ENCODE measurements around the gene TMC8. TPM values are rescaled to one million over a fixed set of nuclear protein-coding genes. Genes with fewer than 3 reads are reported as not detected.

The TMC8 gene
- polyA plus RNA-seq, 3 donors, result 13.3 to 151 (median 15.1) TPM

- Mint-ChIP-seq H3K4me3 (no peak overlapping the region), H3K27ac (no peak overlapping the region), H3K9me3 (peaks cover 0 to 6% (median 3%) of the 10 kb centered on the region in 7 donors), H3K27me3 (ENCODE audit: low read depth in 3 of 3) (no peaks in the 10 kb centered on the region), H3K36me3 (peaks cover 60 to 79% of the 10 kb centered on the region in 2 donors), H3K4me1 (no peaks in the 10 kb centered on the region)
- H3K9me3 ChIP-seq (replicated peaks in 1 of 2; ENCODE audit: control insufficient read depth in 1 of 2, insufficient read depth in 1 of 2, low read length in 2 of 2), result peaks cover 0 to 4% of the 10 kb centered on the region in 2 donors
- no peak overlapping the region for H3K9ac ChIP-seq (ENCODE audit: insufficient read depth, low read length, poor library complexity, severe bottlenecking)
- H3K4me2 ChIP-seq (replicated peaks; ENCODE audit: extremely low read depth, low read length, poor library complexity, severe bottlenecking), result no peak overlapping the region
- peaks cover 32 to 73% of the 10 kb centered on the region in 2 donors for H3K36me3 ChIP-seq (replicated peaks in 1 of 2; ENCODE audit: control insufficient read depth in 1 of 2, insufficient read depth in 2 of 2, low read length in 2 of 2)
- TF ChIP-seq CTCF (IDR thresholded peaks at IDR 0.05), result no peak
- WGBS (ENCODE audit: insufficient coverage), result 92% methylated on average over 8 of the region's 13 CpGs
- no peak overlapping the region for H2AFZ ChIP-seq (ENCODE audit: insufficient read depth, low read depth, low read length, poor library complexity, severe bottlenecking)
- no peaks in the 10 kb centered on the region for H3K79me2 ChIP-seq (ENCODE audit: insufficient read depth, low read length)
- H3K4me1 ChIP-seq (ENCODE audit: control insufficient read depth in 1 of 2, insufficient read depth in 2 of 2, low read length in 2 of 2), result no peaks in the 10 kb centered on the region
- intact Hi-C loops (cut with micrococcal nuclease), result no loop called here
- no peak overlapping the region for H3K4me3 ChIP-seq (replicated peaks in 1 of 3; ENCODE audit: low read depth in 2 of 3, low read length in 3 of 3)
- no peak overlapping the region for H3K27ac ChIP-seq (ENCODE audit: low read depth in 1 of 2, low read length in 2 of 2)
- H3K27me3 ChIP-seq (ENCODE audit: control insufficient read depth in 2 of 2, insufficient read depth in 2 of 2, low read length in 2 of 2), result no peaks in the 10 kb centered on the region
- DNase-seq, result no peak
- peaks cover 26% of the 10 kb centered on the region for H4K20me1 ChIP-seq (ENCODE audit: insufficient read depth, low read length)
These were observed 25.0 kb upstream of the TMC8 start for GRCh38 chr17:78105551-78105950.

- no peaks in the 10 kb centered on the region for H3K79me2 ChIP-seq (ENCODE audit: insufficient read depth, low read length)
- H3K27me3 Mint-ChIP-seq (ENCODE audit: low read depth in 3 of 3), result no peaks in the 10 kb centered on the region
- peaks cover 33% of the 10 kb centered on the region for H4K20me1 ChIP-seq (ENCODE audit: insufficient read depth, low read length)
- no peaks in the 10 kb centered on the region for H3K27me3 ChIP-seq (ENCODE audit: control insufficient read depth in 2 of 2, insufficient read depth in 2 of 2, low read length in 2 of 2)
- peaks cover 0 to 3% of the 10 kb centered on the region in 2 donors for H3K9me3 ChIP-seq (replicated peaks in 1 of 2; ENCODE audit: control insufficient read depth in 1 of 2, insufficient read depth in 1 of 2, low read length in 2 of 2)
- H3K27ac Mint-ChIP-seq, result no peak overlapping the region
- no peaks in the 10 kb centered on the region for H3K4me1 ChIP-seq (ENCODE audit: control insufficient read depth in 1 of 2, insufficient read depth in 2 of 2, low read length in 2 of 2)
- no peak overlapping the region for H3K4me3 ChIP-seq (replicated peaks in 1 of 3; ENCODE audit: low read depth in 2 of 3, low read length in 3 of 3)
- H3K4me1 Mint-ChIP-seq, result no peaks in the 10 kb centered on the region
- H3K4me2 ChIP-seq (replicated peaks; ENCODE audit: extremely low read depth, low read length, poor library complexity, severe bottlenecking), result no peak overlapping the region
- peaks cover 0 to 3% (median 2%) of the 10 kb centered on the region in 7 donors for H3K9me3 Mint-ChIP-seq
- no peak overlapping the region for H2AFZ ChIP-seq (ENCODE audit: insufficient read depth, low read depth, low read length, poor library complexity, severe bottlenecking)
- H3K36me3 Mint-ChIP-seq, result peaks cover 62 to 81% of the 10 kb centered on the region in 2 donors
- H3K4me3 Mint-ChIP-seq, result no peak overlapping the region
- no peak overlapping the region for H3K9ac ChIP-seq (ENCODE audit: insufficient read depth, low read length, poor library complexity, severe bottlenecking)
- no peak for TF ChIP-seq CTCF (IDR thresholded peaks at IDR 0.05)
- intact Hi-C loops (cut with micrococcal nuclease), result no loop called here
- no peak for DNase-seq
- peaks cover 38 to 78% of the 10 kb centered on the region in 2 donors for H3K36me3 ChIP-seq (replicated peaks in 1 of 2; ENCODE audit: control insufficient read depth in 1 of 2, insufficient read depth in 2 of 2, low read length in 2 of 2)
- WGBS (ENCODE audit: insufficient coverage), result 97% methylated on average over 6 of the region's 15 CpGs
- no peak overlapping the region for H3K27ac ChIP-seq (ENCODE audit: low read depth in 1 of 2, low read length in 2 of 2)
These were observed 24.4 kb upstream of the TMC8 start for GRCh38 chr17:78106211-78106610.
